ENCODE data around the gene OAF.

DNA sequence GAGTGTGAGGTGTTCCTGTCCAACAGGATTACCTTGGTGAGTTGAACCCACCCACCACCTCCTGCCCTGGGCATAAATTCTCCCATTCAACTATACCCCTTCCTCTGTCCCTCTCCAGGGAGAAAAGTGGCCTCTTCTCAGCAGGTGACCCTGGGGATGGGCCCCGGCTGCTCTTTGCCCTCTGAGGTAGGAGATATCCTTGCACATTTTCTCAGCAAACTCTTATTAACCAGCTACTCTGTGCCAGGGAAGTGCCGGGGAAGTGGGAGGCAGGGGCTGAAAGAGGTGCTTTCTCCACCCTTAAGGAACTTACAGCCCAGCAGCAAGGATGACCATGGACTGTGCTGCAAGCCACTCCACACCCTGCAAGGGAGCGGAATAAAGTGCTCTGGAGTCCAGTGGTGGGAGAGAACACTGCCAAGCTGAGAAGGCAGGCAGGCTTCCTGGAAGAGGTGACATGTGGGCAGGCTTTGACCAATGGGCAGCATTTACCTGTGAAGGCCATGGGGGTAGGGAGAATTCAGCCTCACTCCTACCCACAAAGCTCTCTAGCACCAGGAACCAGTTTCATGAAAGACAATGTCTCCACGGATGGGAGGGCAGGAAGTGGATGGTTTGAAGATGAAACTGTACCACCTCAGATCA, 21.9 kb upstream of the OAF start:
- no peak for TF ChIP-seq EZH2 (IDR thresholded peaks at IDR 0.05; ENCODE audit: borderline replicate concordance, low read depth, low read length)
- no peak for TF ChIP-seq MAZ (CRISPR knock-in tag; conservative IDR thresholded peaks at IDR 0.05 in 1 of 2, IDR thresholded peaks at IDR 0.05 in 1 of 2)
- no peak for TF ChIP-seq TCF7L2 (IDR thresholded peaks at IDR 0.05; ENCODE audit: low read depth, low read length)
- no peak for TF ChIP-seq TOE1 (IDR thresholded peaks at IDR 0.05; ENCODE audit: borderline replicate concordance)
- TF ChIP-seq TOE1 (CRISPR knock-in tag; IDR thresholded peaks at IDR 0.05; ENCODE audit: borderline replicate concordance, low read depth): no peak
- TF ChIP-seq ZBTB1 (CRISPR knock-in tag; IDR thresholded peaks at IDR 0.05; ENCODE audit: borderline replicate concordance, low read depth): no peak
- no peak for TF ChIP-seq RFX7 (CRISPR knock-in tag; IDR thresholded peaks at IDR 0.05)
- no peak for TF ChIP-seq MED1 (CRISPR knock-in tag; IDR thresholded peaks at IDR 0.05; ENCODE audit: borderline replicate concordance)
- no peak for TF ChIP-seq MCM7 (IDR thresholded peaks at IDR 0.05)
- no peak for TF ChIP-seq GABPA (tag; conservative IDR thresholded peaks at IDR 0.05; ENCODE audit: low read depth)
- no peak for TF ChIP-seq U2AF1 (optimal IDR thresholded peaks at IDR 0.05; ENCODE audit: low read depth, low read length)
- TF ChIP-seq FOXA3 (CRISPR knock-in tag; conservative IDR thresholded peaks at IDR 0.05 in 1 of 2, IDR thresholded peaks at IDR 0.05 in 1 of 2): no peak
- TF ChIP-seq, protein P1, sequence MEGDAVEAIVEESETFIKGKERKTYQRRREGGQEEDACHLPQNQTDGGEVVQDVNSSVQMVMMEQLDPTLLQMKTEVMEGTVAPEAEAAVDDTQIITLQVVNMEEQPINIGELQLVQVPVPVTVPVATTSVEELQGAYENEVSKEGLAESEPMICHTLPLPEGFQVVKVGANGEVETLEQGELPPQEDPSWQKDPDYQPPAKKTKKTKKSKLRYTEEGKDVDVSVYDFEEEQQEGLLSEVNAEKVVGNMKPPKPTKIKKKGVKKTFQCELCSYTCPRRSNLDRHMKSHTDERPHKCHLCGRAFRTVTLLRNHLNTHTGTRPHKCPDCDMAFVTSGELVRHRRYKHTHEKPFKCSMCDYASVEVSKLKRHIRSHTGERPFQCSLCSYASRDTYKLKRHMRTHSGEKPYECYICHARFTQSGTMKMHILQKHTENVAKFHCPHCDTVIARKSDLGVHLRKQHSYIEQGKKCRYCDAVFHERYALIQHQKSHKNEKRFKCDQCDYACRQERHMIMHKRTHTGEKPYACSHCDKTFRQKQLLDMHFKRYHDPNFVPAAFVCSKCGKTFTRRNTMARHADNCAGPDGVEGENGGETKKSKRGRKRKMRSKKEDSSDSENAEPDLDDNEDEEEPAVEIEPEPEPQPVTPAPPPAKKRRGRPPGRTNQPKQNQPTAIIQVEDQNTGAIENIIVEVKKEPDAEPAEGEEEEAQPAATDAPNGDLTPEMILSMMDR (IDR thresholded peaks at IDR 0.05 in 2 of 3, conservative IDR thresholded peaks at IDR 0.05 in 1 of 3; ENCODE audit: insufficient read depth in 2 of 3, low read depth in 1 of 3, low read length in 3 of 3): no peak
- no peak for TF ChIP-seq KLF13 (tag; IDR thresholded peaks at IDR 0.05; ENCODE audit: borderline replicate concordance, low read depth)

All from K562 (cell line).